Muscle layer of colon (tissue), 2 donors: ENCODE measurements around the gene FCHSD1.

Experiments used
- H3K27ac ChIP-seq: one replicate; pipeline ENCODE4 v1.7.0; 2013; ENCODE audit warnings: low read depth, mild to moderate bottlenecking, low read length, moderate library complexity
- H3K27me3 ChIP-seq, 2 donors: one replicate each; pipeline ENCODE4 v1.7.0; 2013; ENCODE audit warnings: low read length in 2 of 2, mild to moderate bottlenecking in 2 of 2; ENCODE audit not compliant: insufficient read depth in 2 of 2, control insufficient read depth in 1 of 2
- H3K36me3 ChIP-seq: one replicate; pipeline ENCODE4 v1.7.0; 2013; ENCODE audit warnings: mild to moderate bottlenecking, low read length; ENCODE audit not compliant: insufficient read depth
- H3K4me1 ChIP-seq: one replicate; pipeline ENCODE4 v1.7.0; 2013; ENCODE audit warnings: mild to moderate bottlenecking, low read length; ENCODE audit not compliant: insufficient read depth
- H3K4me3 ChIP-seq, 2 donors: one replicate each; pipeline ENCODE4 v1.7.0; 2013; ENCODE audit warnings: low read length in 2 of 2, low read depth in 1 of 2, mild to moderate bottlenecking in 1 of 2, moderate library complexity in 1 of 2
- H3K9ac ChIP-seq: one replicate; pipeline ENCODE4 v1.7.0; 2013; ENCODE audit warnings: low read length
- H3K9me3 ChIP-seq: one replicate; pipeline ENCODE4 v1.7.0; 2013; ENCODE audit warnings: mild to moderate bottlenecking, low read length
- donor health status: abdominal sarcoma.
- donor health status: Adenocarcinoma of cecum.

The FCHSD1 gene

DNA sequence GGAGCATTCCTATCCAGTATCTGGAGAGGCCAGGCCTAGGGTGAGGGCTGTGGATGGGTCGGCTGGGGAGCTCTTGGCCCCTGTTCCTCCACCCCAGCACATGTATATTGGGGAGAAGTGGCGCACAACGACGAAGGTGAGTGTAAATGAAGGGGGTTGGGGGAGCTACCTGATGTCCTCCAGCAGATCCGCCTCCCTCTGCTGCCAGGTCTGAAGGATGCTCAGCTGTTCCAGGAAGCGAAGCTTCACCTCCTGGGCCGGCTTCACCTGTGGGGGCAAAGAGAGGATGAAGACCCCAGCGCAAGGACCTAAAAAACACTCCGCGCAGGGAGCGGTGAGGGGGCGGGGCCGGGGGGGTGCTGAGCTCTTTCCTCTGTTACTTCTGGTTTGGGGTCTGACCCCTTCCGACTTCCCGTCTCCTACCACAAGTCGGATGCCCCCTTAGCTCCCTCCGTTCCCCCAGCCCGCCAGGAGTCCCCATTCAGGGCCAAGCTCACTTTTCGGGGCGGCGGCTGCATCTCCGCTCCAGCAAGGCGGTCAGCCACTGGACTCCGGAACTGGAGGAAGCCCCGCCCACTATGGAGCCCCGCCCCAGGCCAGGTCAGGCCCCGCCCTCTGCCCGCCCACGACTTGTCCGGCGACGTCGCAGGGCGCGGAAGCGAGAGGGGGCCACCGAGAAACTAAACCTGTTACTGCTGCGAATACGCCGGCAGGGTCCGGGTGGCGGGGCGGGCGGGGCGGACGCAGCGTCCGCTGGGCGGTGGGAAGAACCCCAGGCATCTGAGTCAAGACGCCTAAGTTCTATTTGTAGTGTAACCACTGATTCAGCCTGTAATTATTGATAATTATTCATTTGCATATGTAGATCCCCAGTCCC, at the start of gene FCHSD1:
Gene FCHSD1 (minus strand): TSS at position 568 of the 877 bp plus-strand sequence. CDS start 50 bp downstream, at position 518.
- no peaks in the 10 kb centered on the region for H3K9me3 ChIP-seq
- peaks cover 28% of the 10 kb centered on the region for H3K36me3 ChIP-seq
- no peak within 1 kb of the TSS for H3K9ac ChIP-seq
- peak within 1 kb of the TSS; percentile 71 to 77 for H3K4me3 ChIP-seq
- H3K27ac ChIP-seq, result no peak within 1 kb of the TSS
- H3K27me3 ChIP-seq, result no peaks in the 10 kb centered on the region
- H3K4me1 ChIP-seq, result peaks cover 12% of the 10 kb centered on the region

DNA sequence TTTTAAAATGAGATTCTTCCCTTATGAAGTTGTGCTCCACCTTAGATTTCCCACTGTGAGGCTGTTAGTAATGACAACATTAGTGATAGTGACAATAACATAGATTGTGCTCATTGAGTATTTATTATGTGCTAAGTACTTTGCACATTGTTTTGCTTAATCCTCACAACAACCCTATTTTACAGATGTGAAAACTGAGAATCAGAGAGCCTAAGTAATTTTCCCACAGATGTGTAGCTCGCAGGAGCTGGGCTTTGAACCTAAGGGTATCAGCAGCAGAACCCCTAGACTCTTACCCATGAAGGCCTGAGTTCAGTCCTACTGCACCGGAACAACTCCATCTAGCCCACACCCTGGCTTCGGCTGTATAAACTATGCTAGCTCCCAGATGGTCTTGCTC, 46.4 kb upstream of the FCHSD1 start:
- Histone ChIP-seq H3K27ac (no peak overlapping the region), H3K4me1 (peaks cover 12% of the 10 kb centered on the region), H3K27me3 (peaks cover 33 to 50% of the 10 kb centered on the region in 2 donors), H3K36me3 (no peaks in the 10 kb centered on the region), H3K4me3 (no peak overlapping the region), H3K9ac (no peak overlapping the region), H3K9me3 (no peaks in the 10 kb centered on the region)

DNA sequence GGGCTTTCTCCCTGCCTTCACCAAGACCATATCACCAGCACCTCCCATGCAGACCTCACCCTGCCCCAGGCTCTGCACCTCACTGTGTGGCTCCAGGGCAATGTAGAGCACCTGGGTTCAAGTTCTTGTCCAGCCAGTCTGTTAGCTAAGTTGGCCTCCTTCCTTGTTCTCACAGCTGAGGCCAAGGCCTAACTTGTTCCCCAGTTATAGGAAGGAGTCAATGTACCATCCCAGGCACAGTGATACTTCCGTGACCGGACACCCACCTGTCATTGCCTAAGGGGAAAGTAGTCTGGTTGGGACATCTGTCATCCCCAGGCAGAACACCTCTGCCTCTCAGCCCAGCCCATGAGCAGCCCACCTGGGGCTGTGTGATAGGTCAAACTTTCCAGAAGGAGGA, 45.2 kb upstream of the FCHSD1 start:
- peaks cover 6% of the 10 kb centered on the region for H3K4me1 ChIP-seq
- no peak overlapping the region for H3K9ac ChIP-seq
- peaks cover 27 to 39% of the 10 kb centered on the region in 2 donors for H3K27me3 ChIP-seq

DNA sequence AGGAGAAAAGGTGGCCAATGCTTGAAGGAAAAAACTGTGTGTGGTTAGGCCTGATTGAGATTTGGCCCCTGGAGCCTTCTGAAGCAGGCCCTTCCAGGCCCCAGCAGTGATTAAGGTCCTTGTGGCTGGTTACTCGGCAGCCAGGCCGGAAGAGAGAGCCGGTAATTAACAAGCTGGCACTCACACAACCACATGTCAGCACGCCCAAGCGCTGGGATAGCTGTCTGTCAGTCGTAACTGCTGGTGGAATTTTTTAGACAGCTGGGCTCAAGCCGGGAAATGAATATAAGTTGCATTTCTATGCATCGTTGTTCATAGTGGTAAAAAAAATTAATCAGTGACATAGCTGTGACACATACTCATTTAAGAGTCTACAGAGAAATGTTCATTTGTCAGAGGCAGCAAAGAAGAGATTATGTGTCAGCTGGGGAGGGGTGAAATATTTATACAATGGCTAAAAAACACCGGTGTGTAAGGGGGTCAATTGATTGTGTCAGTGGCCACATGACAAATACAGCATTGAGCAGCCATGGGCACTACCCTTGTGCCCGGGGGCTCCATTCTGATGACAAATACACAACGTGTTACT, 44.5 kb upstream of the FCHSD1 start:
- Histone ChIP-seq H3K4me1 (peaks cover 5% of the 10 kb centered on the region), H3K9me3 (no peaks in the 10 kb centered on the region), H3K27me3 (peaks cover 21 to 32% of the 10 kb centered on the region in 2 donors), H3K27ac (no peak overlapping the region), H3K36me3 (no peaks in the 10 kb centered on the region), H3K4me3 (no peak overlapping the region), H3K9ac (no peak overlapping the region)

More for the DNA sequence above, 45.2 kb upstream of the FCHSD1 start:
- no peaks in the 10 kb centered on the region for H3K9me3 ChIP-seq
- H3K4me3 ChIP-seq, result no peak overlapping the region
- no peak overlapping the region for H3K27ac ChIP-seq
- no peaks in the 10 kb centered on the region for H3K36me3 ChIP-seq

DNA sequence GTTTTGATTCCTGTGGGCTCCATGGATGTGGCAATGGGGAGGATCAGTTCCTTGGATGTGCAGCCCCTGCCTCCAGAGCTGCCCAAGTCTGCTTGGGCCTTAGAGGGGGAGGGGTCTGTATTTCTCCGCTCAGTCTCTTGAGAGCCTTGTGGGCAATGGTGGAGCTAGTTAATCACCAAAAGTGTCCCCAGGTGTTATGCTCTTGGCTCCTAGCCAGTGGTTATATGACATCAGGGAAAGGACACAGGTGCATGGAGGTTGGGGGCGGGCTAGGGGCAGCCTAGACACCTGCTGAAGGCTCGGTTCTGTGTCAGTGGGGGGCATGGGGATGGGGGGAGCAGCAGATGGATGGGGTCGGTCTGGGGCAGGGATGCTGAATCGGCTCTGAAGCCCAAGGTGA, 43.3 kb upstream of the FCHSD1 start:
- Histone ChIP-seq H3K36me3 (no peaks in the 10 kb centered on the region), H3K4me1 (peaks cover 5% of the 10 kb centered on the region), H3K9me3 (no peaks in the 10 kb centered on the region), H3K4me3 (no peak overlapping the region), H3K27me3 (peaks cover 11 to 23% of the 10 kb centered on the region in 2 donors), H3K9ac (no peak overlapping the region), H3K27ac (no peak overlapping the region)

DNA sequence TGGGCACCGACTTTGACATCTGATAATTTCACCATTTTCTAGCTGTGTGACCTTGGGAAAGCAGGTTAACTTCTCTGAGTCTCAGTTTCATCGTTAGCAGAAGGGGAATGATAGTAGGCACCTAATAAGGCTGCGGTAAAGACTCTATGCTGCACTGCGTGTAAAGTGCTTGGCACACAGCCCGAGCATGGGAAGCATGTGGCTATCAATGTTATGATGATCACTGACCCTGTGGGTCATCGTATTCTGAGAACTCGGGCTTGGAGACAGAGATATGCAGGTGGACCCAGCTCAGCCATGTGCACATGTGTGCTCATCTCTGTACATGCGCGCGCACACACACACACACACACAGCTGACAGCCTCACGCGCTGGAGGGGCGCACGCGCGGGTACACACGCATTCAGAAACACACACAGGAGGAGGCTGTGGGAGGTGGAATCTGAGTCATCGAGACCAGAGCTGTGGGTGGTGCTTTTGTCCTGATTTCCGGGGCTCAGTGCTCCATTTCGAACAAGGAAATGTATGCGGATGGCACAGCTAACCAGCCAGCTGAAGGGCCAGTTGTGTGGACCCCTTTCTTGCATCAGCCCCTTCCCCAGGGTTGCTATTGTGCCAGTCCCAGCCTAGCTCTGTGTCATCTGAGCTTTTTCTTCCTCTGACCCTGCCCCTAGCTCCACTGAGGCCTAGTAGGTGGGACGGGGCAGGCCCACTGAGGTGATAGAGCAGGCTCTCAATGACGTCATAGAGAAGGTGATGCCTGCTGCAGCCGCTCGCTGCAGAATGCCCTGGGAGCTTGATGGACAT, 41.9 kb upstream of the FCHSD1 start:
- no peak overlapping the region for H3K9ac ChIP-seq
- peaks cover 5% of the 10 kb centered on the region for H3K4me1 ChIP-seq
- no peaks in the 10 kb centered on the region for H3K9me3 ChIP-seq
- no peaks in the 10 kb centered on the region for H3K36me3 ChIP-seq
- peaks cover 0 to 14% of the 10 kb centered on the region in 2 donors for H3K27me3 ChIP-seq
- H3K27ac ChIP-seq, result no peak overlapping the region
- H3K4me3 ChIP-seq, result no peak overlapping the region

DNA sequence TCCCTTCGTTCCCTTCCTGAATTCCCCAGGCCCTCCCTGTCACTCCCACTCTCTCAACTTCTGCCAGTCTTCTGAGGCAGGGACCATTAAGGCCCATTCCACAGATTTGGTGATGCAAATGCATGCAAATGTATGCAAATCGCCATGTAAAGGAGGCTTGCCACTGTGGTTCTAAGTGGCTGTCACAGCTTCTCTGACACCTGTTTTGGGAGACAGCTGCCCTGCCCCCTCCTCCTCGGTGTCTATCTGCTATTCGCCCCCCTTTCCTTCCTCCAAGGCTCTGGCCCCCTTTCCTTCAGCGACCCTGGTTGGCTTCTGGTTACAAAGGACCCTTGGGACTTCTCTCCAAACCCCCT, 41.3 kb upstream of the FCHSD1 start:
- Histone ChIP-seq H3K4me1 (peaks cover 5% of the 10 kb centered on the region), H3K27me3 (peaks cover 0 to 10% of the 10 kb centered on the region in 2 donors), H3K4me3 (peak overlapping the region in 1 of 2 donors; percentile 33), H3K9me3 (no peaks in the 10 kb centered on the region), H3K36me3 (no peaks in the 10 kb centered on the region), H3K27ac (no peak overlapping the region), H3K9ac (no peak overlapping the region)

DNA sequence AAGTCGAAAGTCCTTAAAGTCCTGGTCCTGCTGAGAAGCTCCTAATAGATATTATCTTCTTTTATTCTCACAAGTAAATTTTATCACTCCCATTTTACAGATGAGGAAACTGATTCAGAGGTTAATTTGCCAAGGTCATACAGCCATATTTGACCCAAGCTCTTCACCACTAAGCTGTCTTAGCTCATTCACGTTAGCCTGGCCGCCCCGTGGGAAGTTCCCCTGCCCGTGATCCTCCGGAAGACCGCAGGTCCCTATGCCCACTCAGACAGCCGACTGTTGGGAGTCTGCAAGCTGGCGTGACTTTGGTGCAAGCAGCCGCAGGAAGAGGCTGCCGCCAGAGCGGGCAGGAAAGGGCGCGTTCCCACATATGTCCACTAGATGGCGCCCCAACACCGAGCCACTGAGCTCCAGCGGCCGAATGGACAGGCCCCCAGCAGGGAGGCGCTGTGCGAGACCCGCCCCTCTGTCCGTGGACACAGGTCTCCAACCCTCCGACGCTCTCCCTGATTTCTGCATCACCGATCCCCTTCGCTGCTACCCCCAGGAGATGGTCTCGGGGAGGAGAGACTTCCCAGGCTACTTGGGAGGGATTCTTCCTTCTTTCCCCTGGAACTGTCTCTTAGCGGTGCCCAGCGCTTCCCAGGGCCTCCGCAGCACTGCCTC, 40.8 kb upstream of the FCHSD1 start:
- Histone ChIP-seq H3K9ac (no peak overlapping the region), H3K36me3 (no peaks in the 10 kb centered on the region), H3K27ac (no peak overlapping the region), H3K4me3 (peak overlapping the region in 1 of 2 donors; percentile 33), H3K9me3 (no peaks in the 10 kb centered on the region), H3K4me1 (peaks cover 5% of the 10 kb centered on the region), H3K27me3 (peaks cover 0 to 10% of the 10 kb centered on the region in 2 donors)

DNA sequence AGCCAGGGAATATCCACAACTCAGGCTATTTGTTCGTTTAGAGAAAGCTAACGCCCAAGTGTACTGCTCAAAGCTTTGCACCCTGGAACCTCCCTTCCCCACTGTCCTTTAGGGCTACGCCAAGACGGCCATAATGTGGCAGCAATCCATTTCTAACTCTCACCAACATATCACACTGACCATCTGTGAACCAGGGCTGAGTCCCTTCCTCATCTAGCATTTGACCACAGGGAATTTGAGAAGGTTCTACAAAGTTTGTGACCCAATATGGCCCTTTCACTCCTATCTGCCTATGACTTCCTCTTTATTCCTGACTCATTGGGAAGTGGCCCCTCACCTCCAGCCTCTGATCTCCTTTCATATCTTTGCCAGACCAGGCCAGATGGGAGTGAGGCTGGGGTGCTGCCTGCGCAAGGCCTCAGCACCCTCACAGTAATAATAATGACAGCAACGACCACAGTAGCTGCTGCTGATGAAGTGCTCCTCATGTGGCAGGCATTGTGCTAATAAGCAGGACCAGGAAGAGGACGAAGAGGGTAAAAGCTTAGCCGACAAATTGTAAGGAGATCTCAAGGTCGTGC, 40.2 kb upstream of the FCHSD1 start:
- H3K9me3 ChIP-seq, result no peaks in the 10 kb centered on the region
- no peaks in the 10 kb centered on the region for H3K36me3 ChIP-seq
- H3K27ac ChIP-seq, result no peak overlapping the region
- no peak overlapping the region for H3K9ac ChIP-seq
- H3K27me3 ChIP-seq, result peaks cover 0 to 4% of the 10 kb centered on the region in 2 donors
- peaks cover 5% of the 10 kb centered on the region for H3K4me1 ChIP-seq
- no peak overlapping the region for H3K4me3 ChIP-seq

DNA sequence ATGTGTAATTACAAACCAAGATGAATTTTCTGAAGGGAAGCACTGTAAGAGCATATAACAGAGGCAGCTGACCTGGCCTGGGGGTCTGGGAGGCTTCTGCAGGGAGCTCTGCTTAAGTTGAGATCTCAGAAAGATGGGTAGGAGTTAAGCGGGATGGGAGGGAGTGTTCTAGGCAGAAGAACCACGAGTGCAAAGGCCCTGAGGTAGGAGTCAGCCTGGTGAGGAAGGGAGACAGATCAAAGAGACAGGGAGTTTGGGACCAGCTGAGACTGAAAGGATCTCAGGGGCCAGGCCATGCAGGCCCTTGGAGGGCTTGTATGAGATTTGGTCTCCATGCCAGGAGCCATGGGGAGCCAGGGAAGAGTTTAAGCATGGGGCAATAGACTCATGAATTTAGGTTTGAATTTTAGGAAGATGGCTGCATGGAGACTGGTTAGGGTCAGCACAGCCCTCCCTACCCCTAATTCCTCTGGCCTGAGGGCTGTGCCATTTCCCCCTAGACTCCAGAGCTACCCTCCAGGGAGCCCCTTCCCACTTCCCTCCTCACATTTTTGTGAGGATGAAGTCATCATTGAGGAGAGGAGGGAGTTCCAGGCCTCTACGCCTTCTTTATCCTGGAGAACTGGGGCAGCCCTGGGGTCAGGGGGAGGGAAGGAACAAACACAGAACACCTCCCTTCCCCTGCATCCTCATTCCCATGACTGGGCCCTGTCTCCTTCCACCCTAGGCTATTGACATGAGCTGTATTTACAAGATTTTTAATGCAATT, 35.6 kb upstream of the FCHSD1 start:
- no peaks in the 10 kb centered on the region for H3K27me3 ChIP-seq
- no peaks in the 10 kb centered on the region for H3K9me3 ChIP-seq
- no peak overlapping the region for H3K4me3 ChIP-seq
- H3K36me3 ChIP-seq, result no peaks in the 10 kb centered on the region
- H3K4me1 ChIP-seq, result peaks cover 6% of the 10 kb centered on the region
- H3K9ac ChIP-seq, result no peak overlapping the region
- no peak overlapping the region for H3K27ac ChIP-seq
